HepG2 (cell line): ENCODE measurements around the gene CA12. TPM values are rescaled to one million over a fixed set of nuclear protein-coding genes. Genes with fewer than 3 reads are reported as not detected.

ENCODE experiments used
- AKAP8 ChIP-seq: sonication (generic); formaldehyde crosslinking; IDR thresholded peaks from 2 replicates; pipeline ENCODE4 v1.5.1; 2020; ENCODE audit warnings: mild to moderate bottlenecking, missing genetic modification reagents
- ATM ChIP-seq: fragments of 450-650 bp; IDR thresholded peaks from 2 replicates; pipeline ENCODE4 v1.7.1; 2017; ENCODE audit warnings: mild to moderate bottlenecking, borderline replicate concordance
- CENPX ChIP-seq: sonication (generic); formaldehyde crosslinking; IDR thresholded peaks from 2 replicates; pipeline ENCODE4 v1.9.0; 2021; ENCODE audit warnings: mild to moderate bottlenecking, missing genetic modification reagents, moderate library complexity
- EP300 ChIP-seq, 3 experiments: sonication (generic) in 1 of 3; formaldehyde crosslinking in 1 of 3; IDR thresholded peaks; 2 replicates each; pipeline versions ENCODE4 v1.5.1 to v1.6.1; 2011 to 2020; ENCODE audit warnings: low read depth in 2 of 3, low read length in 2 of 3, borderline replicate concordance in 1 of 3, improper control_type of control experiment in 1 of 3, mild to moderate bottlenecking in 1 of 3, missing genetic modification reagents in 1 of 3, moderate library complexity in 1 of 3
- FOXC1 ChIP-seq: sonication (generic); formaldehyde crosslinking; IDR thresholded peaks from 2 replicates; pipeline ENCODE4 v1.8.0; 2022; ENCODE audit warnings: mild to moderate bottlenecking, missing genetic modification reagents, borderline replicate concordance
- GLI4 ChIP-seq: sonication (generic); formaldehyde crosslinking; IDR thresholded peaks from 2 replicates; pipeline ENCODE4 v1.5.1; 2020; ENCODE audit warnings: missing genetic modification reagents, mild to moderate bottlenecking, moderate library complexity, borderline replicate concordance
- MBD4 ChIP-seq: IDR thresholded peaks from 2 replicates; pipeline ENCODE4 v1.6.1; 2012; ENCODE audit warnings: low read length, inconsistent platforms, borderline replicate concordance
- NR0B2 ChIP-seq: sonication (generic); formaldehyde crosslinking; IDR thresholded peaks from 2 replicates; pipeline ENCODE4 v1.4.0; 2020; ENCODE audit warnings: mild to moderate bottlenecking, missing genetic modification reagents
- PAWR ChIP-seq: sonication (generic); formaldehyde crosslinking; IDR thresholded peaks from 2 replicates; pipeline ENCODE4 v1.4.0; 2020; ENCODE audit warnings: missing genetic modification reagents, mild to moderate bottlenecking, borderline replicate concordance
- PAX8 ChIP-seq: sonication (generic); formaldehyde crosslinking; IDR thresholded peaks from 2 replicates; pipeline ENCODE4 v1.8.0; 2022; ENCODE audit warnings: mild to moderate bottlenecking, missing genetic modification reagents, borderline replicate concordance
- PHF21A ChIP-seq: sonication (generic); formaldehyde crosslinking; IDR thresholded peaks from 2 replicates; pipeline ENCODE4 v1.5.0; 2020; ENCODE audit warnings: mild to moderate bottlenecking, missing genetic modification reagents
- RARA ChIP-seq: IDR thresholded peaks from 2 replicates; pipeline ENCODE4 v1.6.1; 2016; ENCODE audit warnings: missing genetic modification reagents, missing compliant biosample characterization
- RBAK ChIP-seq: sonication (generic); formaldehyde crosslinking; IDR thresholded peaks from 2 replicates; pipeline ENCODE4 v1.5.1; 2020; ENCODE audit warnings: mild to moderate bottlenecking, missing genetic modification reagents
- RBM39 ChIP-seq: fragments of 200-400 bp; formaldehyde crosslinking; IDR thresholded peaks from one replicate; pipeline ENCODE4 v1.6.1; 2018; ENCODE audit warnings: antibody characterized with exemption, mild to moderate bottlenecking, low read depth, low read length; ENCODE audit not compliant: poor library complexity, severe bottlenecking
- RFX5 ChIP-seq: IDR thresholded peaks from 2 replicates; pipeline ENCODE4 v1.6.1; 2011; ENCODE audit warnings: low read depth, low read length, improper control_type of control experiment
- SALL2 ChIP-seq: sonication (generic); formaldehyde crosslinking; IDR thresholded peaks from 2 replicates; pipeline ENCODE4 v1.8.1; 2023; ENCODE audit warnings: mild to moderate bottlenecking, missing genetic modification reagents, inconsistent platforms
- SOX13 ChIP-seq, 3 experiments: fragments of 450-650 bp in 1 of 3; sonication (generic) in 1 of 3; formaldehyde crosslinking in 1 of 3; IDR thresholded peaks in 2 of 3; conservative IDR thresholded peaks in 1 of 3; 2 replicates each; pipeline versions ENCODE4 v1.5.0 to v1.6.1; 2016 to 2020; ENCODE audit warnings: antibody characterized with exemption in 1 of 3, mild to moderate bottlenecking in 1 of 3, missing compliant biosample characterization in 1 of 3, missing genetic modification reagents in 1 of 3, moderate library complexity in 1 of 3
- SOX6 ChIP-seq, 2 experiments: fragments of 450-650 bp in 1 of 2; sonication (generic) in 1 of 2; formaldehyde crosslinking in 1 of 2; IDR thresholded peaks; 2 replicates each; pipeline versions ENCODE4 v1.4.0 to v1.6.1; 2017 to 2020; ENCODE audit warnings: antibody characterized with exemption in 1 of 2, mild to moderate bottlenecking in 1 of 2, missing genetic modification reagents in 1 of 2
- SSRP1 ChIP-seq: IDR thresholded peaks from 2 replicates; pipeline ENCODE4 v1.6.1; 2016; ENCODE audit warnings: control low read depth
- TBL1XR1 ChIP-seq: fragments of 150-350 bp; IDR thresholded peaks from 2 replicates; pipeline ENCODE4 v1.6.1; 2014; ENCODE audit warnings: borderline replicate concordance, low read length; ENCODE audit not compliant: partially characterized antibody
- TOE1 ChIP-seq: sonication (generic); formaldehyde crosslinking; IDR thresholded peaks from 2 replicates; pipeline ENCODE4 v1.4.0; 2020; ENCODE audit warnings: mild to moderate bottlenecking, missing genetic modification reagents
- ZMAT5 ChIP-seq: sonication (generic); formaldehyde crosslinking; IDR thresholded peaks from 2 replicates; pipeline ENCODE4 v1.5.0; 2020; ENCODE audit warnings: mild to moderate bottlenecking, low read depth, missing genetic modification reagents, borderline replicate concordance
- ZNF224 ChIP-seq: sonication (generic); formaldehyde crosslinking; IDR thresholded peaks from 2 replicates; pipeline ENCODE4 v1.5.0; 2020; ENCODE audit warnings: mild to moderate bottlenecking, missing genetic modification reagents
- ZNF333 ChIP-seq: sonication (generic); formaldehyde crosslinking; IDR thresholded peaks from 2 replicates; pipeline ENCODE4 v1.4.0; 2020; ENCODE audit warnings: mild to moderate bottlenecking, missing genetic modification reagents, borderline replicate concordance
- ZNF496 ChIP-seq: sonication (generic); formaldehyde crosslinking; IDR thresholded peaks from 2 replicates; pipeline ENCODE4 v1.8.1; 2023; ENCODE audit warnings: mild to moderate bottlenecking, moderate library complexity, missing genetic modification reagents; ENCODE audit not compliant: insufficient replicate concordance
- ZNF576 ChIP-seq: sonication (generic); formaldehyde crosslinking; IDR thresholded peaks from 2 replicates; pipeline ENCODE4 v1.4.0; 2020; ENCODE audit warnings: mild to moderate bottlenecking, missing genetic modification reagents
- ZNF605 ChIP-seq: sonication (generic); formaldehyde crosslinking; IDR thresholded peaks from 2 replicates; pipeline ENCODE4 v1.8.0; 2022; ENCODE audit warnings: mild to moderate bottlenecking, missing genetic modification reagents
- ZNF749 ChIP-seq: sonication (generic); formaldehyde crosslinking; IDR thresholded peaks from 2 replicates; pipeline ENCODE4 v1.8.0; 2022; ENCODE audit warnings: mild to moderate bottlenecking, missing genetic modification reagents, moderate library complexity, borderline replicate concordance
- ZNF841 ChIP-seq: sonication (generic); formaldehyde crosslinking; IDR thresholded peaks from 2 replicates; pipeline ENCODE4 v1.8.1; 2023; ENCODE audit warnings: missing genetic modification reagents, borderline replicate concordance
- polyA plus RNA-seq, 8 experiments: library from polyadenylated mRNA; depleted of rRNA in 3 of 8; stranded (reverse) in 7 of 8; unstranded in 1 of 8; fragments of >200 nt; fragmentation: Illumina TruSeq in 4 of 8; extraction: Trizol in 4 of 8; gene quantifications; 2 replicates each; pipeline versions ENCODE4 v1.2.1 to v1.2.3, GENCODE V29; 2011 to 2016; ENCODE audit warnings: low read depth in 4 of 8, missing spikeins in 1 of 8, mixed read lengths in 1 of 8; ENCODE audit not compliant: insufficient read depth in 1 of 8
- total RNA-seq, 5 experiments: library from RNA; depleted of rRNA; stranded (reverse); fragments of >200 nt; fragmentation: Illumina TruSeq; extraction: Trizol; gene quantifications; 2 replicates each; pipeline ENCODE4 v1.2.3, GENCODE V29; 2016; ENCODE audit warnings: low read depth in 1 of 5

Gene CA12
- total and polyA plus RNA-seq, 2 of the 13 experiments (the other 11 are each of a cell fraction or from before 2014, with no cell fraction given), result 0.07 to 0.20 TPM

- TF ChIP-seq ZMAT5 (CRISPR knock-in tag), result no peak
- TF ChIP-seq CENPX, result no peak
- no peak for TF ChIP-seq PAX8
- no peak for TF ChIP-seq PAWR
- TF ChIP-seq MBD4, result no peak
- no peak for TF ChIP-seq ZNF496
- TF ChIP-seq SSRP1, result no peak
- TF ChIP-seq SOX13 (IDR thresholded peaks at IDR 0.05), result no peak
- TF ChIP-seq SOX13 (CRISPR knock-in tag; conservative IDR thresholded peaks at IDR 0.05 in 1 of 2, IDR thresholded peaks at IDR 0.05 in 1 of 2), result no peak
- TF ChIP-seq PHF21A (CRISPR knock-in tag), result no peak
- 0 out of 2 replicates have a peak, but pooled peaks have one; percentile 23 for TF ChIP-seq GLI4 (CRISPR knock-in tag)
- no peak for TF ChIP-seq TOE1 (CRISPR knock-in tag)
- no peak for TF ChIP-seq ZNF333 (CRISPR knock-in tag)
- no peak for TF ChIP-seq AKAP8 (CRISPR knock-in tag)
- no peak for TF ChIP-seq ZNF749 (CRISPR knock-in tag)
- no peak for TF ChIP-seq RARA
- no peak for TF ChIP-seq FOXC1 (CRISPR knock-in tag)
- no peak for TF ChIP-seq ATM
- TF ChIP-seq RBAK, result no peak
- no peak for TF ChIP-seq RBM39
- TF ChIP-seq SALL2 (CRISPR knock-in tag), result 0 out of 2 replicates have a peak, but pooled peaks have one; percentile 38
- TF ChIP-seq ZNF224, result no peak
- no peak for TF ChIP-seq RFX5
- TF ChIP-seq SOX6 (IDR thresholded peaks at IDR 0.05), result no peak
- no peak for TF ChIP-seq SOX6 (CRISPR knock-in tag; IDR thresholded peaks at IDR 0.05)
- no peak for TF ChIP-seq TBL1XR1
- TF ChIP-seq ZNF841 (CRISPR knock-in tag), result no peak
- no peak for TF ChIP-seq NR0B2 (CRISPR knock-in tag)
- no peak for TF ChIP-seq EP300 (IDR thresholded peaks at IDR 0.05; ENCODE audit: low read depth in 2 of 2, low read length in 2 of 2)
- TF ChIP-seq EP300 (CRISPR knock-in tag; IDR thresholded peaks at IDR 0.05; ENCODE audit: borderline replicate concordance), result no peak
- TF ChIP-seq ZNF605 (CRISPR knock-in tag), result no peak
- TF ChIP-seq ZNF576 (CRISPR knock-in tag), result no peak
Observed at GRCh38 chr15:63381301-63382204, at the start of gene CA12 (continued).
